Measurements from ENCODE around the gene SLIT3.

DNA sequence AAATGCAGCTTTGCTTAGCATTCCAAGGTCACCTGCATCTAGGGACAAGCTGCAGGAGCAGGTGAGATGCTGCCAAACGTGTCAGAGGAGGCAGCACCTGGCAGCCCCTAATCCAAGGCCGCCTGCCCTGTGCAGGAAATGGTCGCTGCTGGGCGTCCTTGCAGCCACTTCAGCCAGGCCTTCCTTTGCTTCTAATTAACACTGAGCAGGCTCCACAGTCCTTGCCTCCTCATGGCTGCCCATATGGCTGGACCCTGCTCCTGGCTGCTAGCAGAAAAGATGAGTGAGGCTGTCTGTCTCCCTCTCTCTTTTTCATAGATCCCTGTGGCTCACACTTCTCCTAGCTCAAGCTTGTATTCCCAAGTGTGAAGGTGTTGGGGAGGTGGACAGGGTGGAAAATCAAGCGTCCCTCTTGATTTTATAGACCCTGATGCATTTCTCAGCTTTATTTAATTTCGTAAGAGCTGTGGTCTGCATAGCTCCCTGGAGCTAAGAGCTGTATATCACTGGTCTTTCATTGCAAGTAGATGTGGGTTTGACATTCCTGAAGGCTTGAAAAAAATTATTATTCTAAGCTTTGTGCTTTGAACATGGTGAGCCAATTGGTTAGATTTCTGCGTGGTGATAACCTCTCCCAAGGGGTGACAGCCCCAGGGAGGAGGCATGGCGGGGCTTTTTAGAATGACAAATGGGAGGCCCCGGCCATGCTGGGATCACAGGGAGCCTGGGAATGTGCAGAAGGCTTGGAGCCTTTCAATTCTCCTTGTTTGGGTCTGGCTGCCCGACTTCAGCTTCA lies 193.8 kb downstream of the SLIT3 start:
- TF ChIP-seq, protein P1, sequence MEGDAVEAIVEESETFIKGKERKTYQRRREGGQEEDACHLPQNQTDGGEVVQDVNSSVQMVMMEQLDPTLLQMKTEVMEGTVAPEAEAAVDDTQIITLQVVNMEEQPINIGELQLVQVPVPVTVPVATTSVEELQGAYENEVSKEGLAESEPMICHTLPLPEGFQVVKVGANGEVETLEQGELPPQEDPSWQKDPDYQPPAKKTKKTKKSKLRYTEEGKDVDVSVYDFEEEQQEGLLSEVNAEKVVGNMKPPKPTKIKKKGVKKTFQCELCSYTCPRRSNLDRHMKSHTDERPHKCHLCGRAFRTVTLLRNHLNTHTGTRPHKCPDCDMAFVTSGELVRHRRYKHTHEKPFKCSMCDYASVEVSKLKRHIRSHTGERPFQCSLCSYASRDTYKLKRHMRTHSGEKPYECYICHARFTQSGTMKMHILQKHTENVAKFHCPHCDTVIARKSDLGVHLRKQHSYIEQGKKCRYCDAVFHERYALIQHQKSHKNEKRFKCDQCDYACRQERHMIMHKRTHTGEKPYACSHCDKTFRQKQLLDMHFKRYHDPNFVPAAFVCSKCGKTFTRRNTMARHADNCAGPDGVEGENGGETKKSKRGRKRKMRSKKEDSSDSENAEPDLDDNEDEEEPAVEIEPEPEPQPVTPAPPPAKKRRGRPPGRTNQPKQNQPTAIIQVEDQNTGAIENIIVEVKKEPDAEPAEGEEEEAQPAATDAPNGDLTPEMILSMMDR (IDR thresholded peaks at IDR 0.05) = no peak
- TF ChIP-seq EZH2 (IDR thresholded peaks at IDR 0.05) = no peak
